AG09319 (cell line): ENCODE data around the gene RPN2.

Source experiments
- DNase-seq: peaks from one replicate; pipeline ENCODE4 v3.0.0-alpha.2; 2010; ENCODE audit warnings: low read depth; ENCODE audit errors: extremely low read depth
- TF ChIP-seq, protein P1 (sequence below): IDR thresholded peaks from 2 replicates; pipeline ENCODE4 v1.5.1; 2011; ENCODE audit warnings: low read depth, mild to moderate bottlenecking, inconsistent platforms, low read length, moderate library complexity

RPN2 gene

GRCh38 chr20:37151529-37151928 is 27.6 kb upstream of the RPN2 start:
- TF ChIP-seq, protein P1, sequence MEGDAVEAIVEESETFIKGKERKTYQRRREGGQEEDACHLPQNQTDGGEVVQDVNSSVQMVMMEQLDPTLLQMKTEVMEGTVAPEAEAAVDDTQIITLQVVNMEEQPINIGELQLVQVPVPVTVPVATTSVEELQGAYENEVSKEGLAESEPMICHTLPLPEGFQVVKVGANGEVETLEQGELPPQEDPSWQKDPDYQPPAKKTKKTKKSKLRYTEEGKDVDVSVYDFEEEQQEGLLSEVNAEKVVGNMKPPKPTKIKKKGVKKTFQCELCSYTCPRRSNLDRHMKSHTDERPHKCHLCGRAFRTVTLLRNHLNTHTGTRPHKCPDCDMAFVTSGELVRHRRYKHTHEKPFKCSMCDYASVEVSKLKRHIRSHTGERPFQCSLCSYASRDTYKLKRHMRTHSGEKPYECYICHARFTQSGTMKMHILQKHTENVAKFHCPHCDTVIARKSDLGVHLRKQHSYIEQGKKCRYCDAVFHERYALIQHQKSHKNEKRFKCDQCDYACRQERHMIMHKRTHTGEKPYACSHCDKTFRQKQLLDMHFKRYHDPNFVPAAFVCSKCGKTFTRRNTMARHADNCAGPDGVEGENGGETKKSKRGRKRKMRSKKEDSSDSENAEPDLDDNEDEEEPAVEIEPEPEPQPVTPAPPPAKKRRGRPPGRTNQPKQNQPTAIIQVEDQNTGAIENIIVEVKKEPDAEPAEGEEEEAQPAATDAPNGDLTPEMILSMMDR: no peak
- DNase-seq: no peak

- no peak for DNase-seq
- TF ChIP-seq, protein P1: no peak
Observed at GRCh38 chr20:37152284-37152683, 26.8 kb upstream of the RPN2 start.

DNA sequence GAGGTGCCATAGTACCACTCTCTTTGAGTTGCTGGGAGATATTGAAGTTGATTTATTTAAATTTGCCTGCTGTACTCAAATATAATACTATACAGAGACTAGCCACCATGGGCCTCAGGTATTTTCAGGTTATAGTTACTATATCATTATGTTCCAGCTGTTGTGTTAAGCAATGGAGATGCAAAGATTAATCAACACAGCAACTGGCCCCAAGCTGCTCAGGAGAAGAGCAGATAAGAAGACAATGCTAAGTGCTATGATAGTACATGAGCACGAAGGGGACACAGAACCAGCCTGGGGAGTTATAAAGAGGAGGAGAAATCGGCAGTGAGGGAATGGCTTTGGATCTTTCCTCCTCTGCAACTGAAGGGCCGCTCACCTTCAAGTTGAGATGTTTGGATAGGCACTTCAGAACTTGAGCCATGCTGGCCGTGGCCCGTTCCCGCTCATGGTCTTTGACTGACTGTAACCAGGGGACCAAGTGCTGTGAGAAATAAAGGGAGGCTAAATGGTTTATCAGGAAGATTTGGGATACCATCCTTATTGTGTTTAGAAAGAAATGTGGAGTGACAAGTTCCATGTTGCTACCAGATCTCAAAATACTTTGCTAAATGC is 24.3 kb upstream of the RPN2 start:
- DNase-seq: no peak
- TF ChIP-seq, protein P1: no peak

DNA sequence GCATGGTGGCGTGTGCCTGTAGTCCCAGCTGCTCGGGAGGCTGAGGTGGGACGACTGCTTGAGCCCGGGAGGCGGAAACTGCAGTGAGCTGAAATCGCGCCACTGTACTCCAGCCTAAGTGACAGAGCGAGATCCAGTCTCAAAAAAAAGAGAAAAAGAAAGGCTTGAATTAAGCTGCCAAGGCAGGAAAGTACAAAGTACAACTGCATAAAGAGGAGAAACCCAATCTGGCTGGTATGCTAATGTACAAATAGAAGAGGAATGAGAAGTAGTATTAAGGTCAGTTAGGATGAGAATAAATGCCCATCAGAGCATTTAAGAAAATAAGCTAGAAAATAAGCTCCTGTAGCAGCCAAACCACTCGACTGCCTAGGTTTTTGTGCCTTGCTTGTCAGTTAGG is 23.1 kb upstream of the RPN2 start:
- TF ChIP-seq, protein P1: no peak

GRCh38 chr20:37158248-37158647 is 20.9 kb upstream of the RPN2 start:
- TF ChIP-seq, protein P1: no peak
- no peak for DNase-seq

More for the DNA sequence above, 23.1 kb upstream of the RPN2 start:
- no peak for DNase-seq

- no peak for DNase-seq
- TF ChIP-seq, protein P1: no peak
Observed at GRCh38 chr20:37160683-37161082, 18.4 kb upstream of the RPN2 start.

DNA sequence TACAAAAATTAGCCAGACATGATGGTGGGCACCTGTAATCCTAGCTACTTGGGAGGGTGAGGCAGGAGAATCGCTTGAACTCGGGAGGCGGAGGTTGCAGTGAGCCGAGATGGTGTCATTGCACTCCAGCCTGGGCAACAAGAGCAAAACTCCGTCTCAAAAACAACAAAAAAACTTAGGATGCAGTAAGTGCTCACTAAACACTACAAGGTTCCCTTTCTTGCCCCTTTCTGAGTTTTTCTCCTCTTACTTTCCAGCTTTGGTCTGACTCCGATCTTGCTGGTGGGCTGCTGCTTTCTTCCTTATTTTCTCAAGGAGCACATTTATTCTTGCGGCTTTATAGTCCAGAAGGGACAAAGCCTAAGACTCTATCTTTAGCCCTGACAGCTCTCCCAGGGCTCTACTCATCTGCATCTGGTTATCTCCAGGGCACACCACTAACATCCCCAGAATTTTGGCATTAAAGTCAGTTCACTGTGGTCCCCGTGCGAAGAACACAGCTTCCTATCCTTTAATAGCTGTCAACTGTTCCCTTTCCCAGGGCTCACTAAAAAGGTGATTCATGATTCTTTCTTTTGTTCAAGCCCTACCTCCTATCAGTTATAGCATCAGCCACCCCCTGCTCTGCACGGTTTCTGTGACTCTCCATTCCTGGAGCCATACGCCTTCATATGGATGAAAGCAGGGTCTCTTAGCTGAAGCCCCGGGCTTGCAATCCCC is 17.1 kb upstream of the RPN2 start:
- TF ChIP-seq, protein P1: no peak
- no peak for DNase-seq
